GM19240 (cell line): ENCODE measurements around the gene PADI4.

Experiments
- DNase-seq: peaks from one replicate; pipeline ENCODE4 v3.0.0; 2011; ENCODE audit warnings: low spot score; ENCODE audit not compliant: insufficient read length

Gene PADI4

DNA sequence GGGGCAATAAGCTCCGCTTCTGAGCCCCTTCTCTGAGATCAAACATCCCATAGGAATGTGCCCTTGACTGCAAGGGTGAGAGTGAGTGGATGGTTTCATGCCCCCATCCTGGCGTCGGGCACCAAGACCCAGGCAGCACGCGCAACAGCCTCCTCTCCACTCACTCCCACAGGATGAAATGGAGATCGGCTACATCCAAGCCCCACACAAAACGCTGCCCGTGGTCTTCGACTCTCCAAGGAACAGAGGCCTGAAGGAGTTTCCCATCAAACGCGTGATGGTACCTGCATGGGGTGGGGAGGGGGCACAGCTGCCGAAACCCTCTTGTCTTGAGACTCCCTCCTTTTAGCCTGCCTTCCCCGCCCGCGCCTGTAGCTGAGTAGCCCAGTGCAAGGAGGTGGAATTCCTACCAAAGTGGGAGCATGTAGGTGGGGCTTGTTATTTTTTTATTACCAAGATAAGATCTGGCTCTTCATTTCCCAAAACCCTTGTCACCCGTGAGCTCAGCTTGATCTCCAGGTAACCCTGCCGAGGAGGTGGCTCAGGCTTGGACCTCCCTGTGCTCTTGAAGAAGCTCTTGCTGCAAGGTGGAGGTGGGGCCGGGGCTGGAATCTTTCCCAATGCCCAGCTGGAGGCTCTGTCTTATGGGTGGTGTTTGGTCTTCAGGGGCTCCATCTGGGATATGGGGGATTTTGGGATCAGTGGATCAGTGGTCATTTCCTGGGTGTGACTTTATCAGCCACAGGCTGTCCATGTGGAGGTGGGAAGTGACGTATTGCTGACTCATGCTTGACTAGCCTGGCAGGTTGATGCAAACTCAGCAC is 40.0 kb downstream of the PADI4 start:
- DNase-seq: no peak

GRCh38 chr1:17348593-17349234 is 40.7 kb downstream of the PADI4 start:
- peak; percentile 41 for DNase-seq

DNA sequence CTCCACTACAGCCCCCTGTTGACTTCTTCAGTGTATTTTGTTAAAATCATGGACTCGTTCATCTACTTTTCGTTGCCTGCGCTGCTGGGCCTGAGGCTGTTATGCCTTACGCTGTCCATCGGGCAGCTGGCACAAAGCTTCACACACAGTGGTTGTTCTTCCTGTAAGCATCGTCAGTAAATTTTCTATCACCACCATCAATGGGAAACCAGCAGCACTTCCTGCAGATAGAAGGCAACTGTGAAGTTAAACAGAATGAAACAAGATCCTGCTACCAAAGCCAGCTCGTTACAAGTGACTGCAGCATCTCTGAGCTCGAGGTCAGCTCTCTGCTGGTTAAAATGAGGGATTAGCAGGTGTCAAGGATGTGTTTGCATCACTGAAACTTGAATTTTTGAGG is 42.1 kb downstream of the PADI4 start:
- no peak for DNase-seq

DNA sequence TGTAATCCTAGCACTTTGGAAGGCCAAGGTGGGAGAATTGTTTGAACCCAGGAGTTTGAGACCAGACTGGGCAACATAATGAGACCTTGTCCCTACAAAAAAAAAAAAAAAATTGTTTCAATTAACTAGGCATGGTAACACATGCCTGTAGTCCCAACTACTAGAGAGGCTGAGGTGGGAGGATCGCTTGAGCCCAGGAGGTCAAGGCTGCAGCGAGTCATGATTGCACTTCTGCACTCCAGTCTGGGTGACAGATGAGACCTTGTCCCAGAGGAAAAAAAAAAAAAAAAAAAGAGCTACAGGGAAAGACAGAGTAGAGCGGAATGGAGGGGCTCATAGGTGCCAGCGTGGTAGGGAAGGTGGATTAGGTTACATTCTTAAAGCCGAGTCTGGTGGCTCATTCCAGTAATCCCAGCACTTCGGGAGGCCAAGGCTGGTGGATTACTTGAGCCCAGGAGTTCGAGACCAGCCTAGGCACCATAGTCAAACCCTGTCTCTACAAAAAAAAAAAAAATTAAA is 43.0 kb downstream of the PADI4 start:
- no peak for DNase-seq

DNA sequence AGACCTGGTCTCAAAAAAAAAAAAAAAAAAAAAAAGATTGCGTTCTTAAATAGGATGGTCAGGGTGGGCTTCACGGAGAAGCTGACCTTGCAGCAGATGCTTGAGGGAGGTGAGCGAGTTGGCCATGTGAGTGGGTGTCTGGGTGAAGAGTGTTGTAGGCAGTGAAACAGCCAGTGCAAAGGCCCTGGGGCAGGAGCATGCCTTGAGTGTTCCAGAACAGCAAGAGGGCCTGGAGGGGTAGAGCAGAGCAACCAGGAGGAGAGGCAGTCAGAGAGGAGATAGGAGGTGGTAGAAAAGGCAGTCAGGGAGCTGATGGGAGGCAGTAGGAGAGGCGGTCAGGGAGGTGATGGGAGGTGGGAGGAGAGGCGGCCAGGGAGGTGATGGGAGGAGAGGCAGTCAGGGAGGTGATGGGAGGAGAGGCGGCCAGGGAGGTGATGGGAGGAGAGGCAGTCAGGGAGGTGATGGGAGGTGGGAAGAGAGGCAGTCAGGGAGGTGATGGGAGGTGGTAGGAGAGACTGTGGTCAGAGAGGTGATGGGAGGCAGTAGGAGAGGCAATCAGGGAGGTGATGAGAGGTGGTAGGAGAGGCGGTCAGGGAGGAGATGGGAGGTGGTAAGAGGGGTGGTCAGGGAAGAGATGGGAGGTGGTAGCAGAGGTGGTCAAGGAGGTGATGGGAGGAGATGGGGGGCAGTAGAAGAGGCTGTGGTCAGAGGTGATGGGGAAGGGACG is 43.8 kb downstream of the PADI4 start:
- DNase-seq: no peak

- no peak for DNase-seq
These were observed 44.5 kb downstream of the PADI4 start for GRCh38 chr1:17352419-17352909.

GRCh38 chr1:17355898-17356297 is 47.9 kb downstream of the PADI4 start:
- DNase-seq: no peak

DNA sequence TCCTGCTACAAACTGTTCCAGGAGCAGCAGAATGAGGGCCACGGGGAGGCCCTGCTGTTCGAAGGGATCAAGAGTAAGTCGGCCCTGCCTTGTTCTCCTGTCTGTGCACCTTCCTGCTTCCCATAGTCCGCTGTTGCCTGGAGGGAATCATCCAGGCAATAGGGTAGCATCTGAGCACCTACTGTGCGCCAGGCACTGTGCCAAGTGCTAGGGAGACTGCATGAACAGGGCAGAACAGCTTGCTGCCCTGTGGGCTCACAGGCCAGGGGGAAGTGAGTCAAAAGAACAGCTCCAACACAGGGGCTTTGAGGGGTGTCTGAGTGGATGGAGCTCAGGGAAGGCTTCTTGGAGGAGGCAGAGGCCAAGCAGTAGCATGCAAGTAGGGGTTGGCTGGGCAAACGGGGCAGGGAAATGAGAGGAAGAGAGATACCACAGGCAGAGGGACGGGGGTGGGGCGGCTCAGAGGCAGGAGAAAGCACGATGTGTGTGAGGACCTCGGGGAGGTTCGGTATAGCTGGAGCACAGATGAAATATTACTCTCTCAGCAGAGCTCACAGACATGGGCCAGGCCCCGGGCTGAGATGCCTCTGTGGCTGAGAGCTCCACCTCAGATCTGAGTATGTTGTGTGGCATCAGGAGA is 48.5 kb downstream of the PADI4 start:
- no peak for DNase-seq

- DNase-seq: no peak
These were observed 50.6 kb downstream of the PADI4 start for GRCh38 chr1:17358557-17358956.

- no peak for DNase-seq
These were observed 51.0 kb downstream of the PADI4 start for GRCh38 chr1:17359031-17359430.

DNA sequence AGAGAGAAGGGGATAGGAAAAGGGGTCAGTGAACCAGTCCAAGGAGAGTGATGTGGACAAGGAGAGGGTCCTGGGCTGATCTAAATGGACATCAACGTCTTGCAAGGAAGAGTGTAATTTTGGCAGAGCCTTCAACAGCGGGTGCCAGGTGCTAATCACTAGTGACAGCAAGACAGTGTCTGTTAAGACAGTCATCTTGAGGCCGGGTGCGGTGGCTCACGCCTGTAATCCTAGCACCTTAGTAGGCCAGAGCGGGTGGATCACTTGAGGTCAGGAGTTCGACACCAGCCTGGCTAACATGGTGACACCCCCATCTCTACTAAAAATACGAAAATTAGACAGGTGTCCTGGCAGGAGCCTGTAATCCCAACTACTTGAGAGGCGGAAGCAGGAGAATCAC is 51.8 kb downstream of the PADI4 start:
- DNase-seq: no peak

DNA sequence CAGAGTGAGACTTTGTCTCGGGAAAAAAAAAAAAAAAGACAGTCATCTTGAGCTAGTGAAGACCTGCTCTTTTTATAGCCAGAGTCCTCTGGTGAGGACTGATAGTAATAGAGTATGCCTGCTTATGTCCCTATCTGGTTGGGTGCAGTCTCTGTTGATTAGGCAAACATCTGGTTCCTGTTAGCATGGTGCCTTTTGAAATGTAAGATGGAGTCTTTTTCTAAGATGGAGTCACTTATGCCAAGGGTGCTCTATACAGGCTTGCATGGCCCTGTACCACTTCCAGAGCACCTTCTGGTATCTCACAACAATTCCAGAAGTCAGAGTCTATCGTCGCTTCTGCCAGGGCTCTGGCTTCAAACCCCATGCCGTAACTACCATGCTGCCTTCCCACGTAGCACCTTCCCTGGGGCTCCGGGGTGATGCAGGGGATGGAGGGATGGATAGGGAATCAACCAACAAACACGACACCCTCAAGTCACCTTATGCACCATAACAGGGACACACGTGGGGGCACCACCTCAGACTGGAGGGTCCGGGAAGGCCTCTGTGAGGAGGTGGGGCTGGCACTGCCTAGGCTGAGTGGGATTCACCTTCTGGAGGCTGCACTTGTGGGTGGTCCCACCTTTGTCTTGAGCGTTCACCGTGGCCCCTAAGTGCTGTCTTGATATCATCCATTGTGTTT is 52.4 kb downstream of the PADI4 start:
- no peak for DNase-seq

GRCh38 chr1:17361687-17362086 is 53.7 kb downstream of the PADI4 start:
- no peak for DNase-seq

GRCh38 chr1:17363351-17363750 is 55.4 kb downstream of the PADI4 start:
- DNase-seq: no peak

DNA sequence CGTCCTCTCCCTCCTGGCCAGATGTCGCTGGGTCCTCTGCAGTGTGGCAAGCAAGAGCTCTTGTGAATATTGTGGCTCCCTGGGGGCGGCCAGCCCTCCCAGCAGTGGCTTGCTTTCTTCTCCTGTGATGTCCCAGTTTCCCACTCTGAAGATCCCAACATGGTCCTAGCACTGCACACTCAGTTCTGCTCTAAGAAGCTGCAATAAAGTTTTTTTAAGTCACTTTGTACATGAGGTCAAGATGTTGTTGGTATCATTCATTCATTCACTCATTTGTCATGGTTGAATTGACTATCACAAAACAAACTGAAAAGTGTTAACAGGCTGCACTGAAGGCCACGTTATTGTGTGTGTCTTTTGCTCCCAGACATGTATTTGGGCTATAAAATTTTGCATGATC is 55.8 kb downstream of the PADI4 start:
- DNase-seq: no peak

- DNase-seq: no peak
These were observed 57.3 kb downstream of the PADI4 start for GRCh38 chr1:17365293-17365692.

DNA sequence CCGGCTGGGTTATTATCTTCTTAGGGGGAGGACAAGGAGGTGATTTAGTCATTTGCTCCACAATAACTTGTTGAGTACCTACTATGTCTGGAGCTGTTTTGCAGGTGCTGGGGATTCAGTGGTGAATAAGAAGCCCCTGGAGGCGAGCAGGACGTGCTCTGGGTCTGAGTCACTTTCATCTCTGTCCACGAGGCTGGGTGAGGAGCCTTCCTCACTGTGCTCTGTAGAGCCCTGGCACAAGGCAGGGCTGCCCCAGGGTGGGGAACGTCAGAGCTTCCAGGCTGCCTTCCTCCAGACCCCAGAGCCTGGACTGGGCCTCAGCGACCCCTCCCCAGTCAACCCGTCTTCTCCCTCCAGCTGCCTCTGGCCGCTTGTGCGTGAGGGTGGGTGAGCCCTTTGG is 61.5 kb downstream of the PADI4 start:
- DNase-seq: no peak

DNA sequence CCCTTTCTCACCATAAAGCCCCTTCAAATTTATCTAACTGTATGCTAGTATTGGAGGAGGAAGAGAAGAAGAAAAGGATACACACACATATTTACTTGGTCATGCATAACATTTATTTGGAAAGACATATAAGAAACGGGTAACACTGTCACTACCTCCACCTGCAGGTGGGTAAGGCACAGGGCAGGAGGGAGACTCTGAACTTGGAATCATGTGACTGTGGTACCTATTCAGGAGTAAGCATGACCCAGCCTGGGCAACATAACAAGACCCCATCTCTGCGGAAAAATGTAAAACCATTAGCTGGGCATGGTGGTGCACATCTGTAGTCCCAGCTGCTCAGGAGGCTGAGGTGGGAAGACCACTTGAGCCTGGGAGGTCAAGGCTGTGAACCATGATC is 62.6 kb downstream of the PADI4 start:
- no peak for DNase-seq

- DNase-seq: no peak
These were observed 63.9 kb downstream of the PADI4 start, which contains the start of gene PADI6 for GRCh38 chr1:17371896-17372295. Gene PADI6, plus strand, starts transcription at chr1:17372196. Its CDS starts 50 bp downstream, at chr1:17372246.

DNA sequence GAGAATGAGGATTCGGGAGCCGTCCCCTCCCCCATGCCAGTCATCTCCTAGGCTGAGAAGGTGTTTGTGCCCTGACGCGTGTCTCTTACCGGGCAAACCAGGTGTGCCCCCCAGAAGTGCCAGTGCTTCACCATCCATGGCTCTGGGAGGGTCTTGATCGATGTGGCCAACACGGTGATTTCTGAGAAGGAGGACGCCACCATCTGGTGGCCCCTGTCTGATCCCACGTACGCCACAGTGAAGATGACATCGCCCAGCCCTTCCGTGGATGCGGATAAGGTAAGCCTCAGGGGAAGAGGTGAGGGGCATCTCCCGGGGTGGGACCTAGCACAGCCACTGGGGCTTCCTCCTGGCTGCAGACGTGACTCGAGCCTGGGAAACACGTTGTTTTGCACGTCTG is 65.0 kb downstream of the PADI4 start:
- no peak for DNase-seq

GRCh38 chr1:17375651-17376050 is 67.7 kb downstream of the PADI4 start:
- no peak for DNase-seq
